Stimulated activated CD4-positive, alpha-beta T cell treated with anti-CD3 and anti-CD28 coated beads, TNF-alpha, amount 100 ng/mL, for 4 hours (primary cell): ENCODE data around the gene USP9Y.
A peak's percentile ranks its signal among the peaks of the same experiment; 100 is the strongest.
"Not testable (repeated sequence)": the region's sequence is repeated elsewhere in the genome, so short reads cannot be mapped to it uniquely, and the experiment has no call there.

Experiments
- DNase-seq, 3 experiments: peaks; one replicate each; pipeline ENCODE4 v3.0.0-alpha.2; 2020; ENCODE audit warnings: low read depth in 3 of 3

The USP9Y gene, protein sequence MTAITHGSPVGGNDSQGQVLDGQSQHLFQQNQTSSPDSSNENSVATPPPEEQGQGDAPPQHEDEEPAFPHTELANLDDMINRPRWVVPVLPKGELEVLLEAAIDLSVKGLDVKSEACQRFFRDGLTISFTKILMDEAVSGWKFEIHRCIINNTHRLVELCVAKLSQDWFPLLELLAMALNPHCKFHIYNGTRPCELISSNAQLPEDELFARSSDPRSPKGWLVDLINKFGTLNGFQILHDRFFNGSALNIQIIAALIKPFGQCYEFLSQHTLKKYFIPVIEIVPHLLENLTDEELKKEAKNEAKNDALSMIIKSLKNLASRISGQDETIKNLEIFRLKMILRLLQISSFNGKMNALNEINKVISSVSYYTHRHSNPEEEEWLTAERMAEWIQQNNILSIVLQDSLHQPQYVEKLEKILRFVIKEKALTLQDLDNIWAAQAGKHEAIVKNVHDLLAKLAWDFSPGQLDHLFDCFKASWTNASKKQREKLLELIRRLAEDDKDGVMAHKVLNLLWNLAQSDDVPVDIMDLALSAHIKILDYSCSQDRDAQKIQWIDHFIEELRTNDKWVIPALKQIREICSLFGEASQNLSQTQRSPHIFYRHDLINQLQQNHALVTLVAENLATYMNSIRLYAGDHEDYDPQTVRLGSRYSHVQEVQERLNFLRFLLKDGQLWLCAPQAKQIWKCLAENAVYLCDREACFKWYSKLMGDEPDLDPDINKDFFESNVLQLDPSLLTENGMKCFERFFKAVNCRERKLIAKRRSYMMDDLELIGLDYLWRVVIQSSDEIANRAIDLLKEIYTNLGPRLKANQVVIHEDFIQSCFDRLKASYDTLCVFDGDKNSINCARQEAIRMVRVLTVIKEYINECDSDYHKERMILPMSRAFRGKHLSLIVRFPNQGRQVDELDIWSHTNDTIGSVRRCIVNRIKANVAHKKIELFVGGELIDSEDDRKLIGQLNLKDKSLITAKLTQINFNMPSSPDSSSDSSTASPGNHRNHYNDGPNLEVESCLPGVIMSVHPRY (N-terminal part only)

DNA sequence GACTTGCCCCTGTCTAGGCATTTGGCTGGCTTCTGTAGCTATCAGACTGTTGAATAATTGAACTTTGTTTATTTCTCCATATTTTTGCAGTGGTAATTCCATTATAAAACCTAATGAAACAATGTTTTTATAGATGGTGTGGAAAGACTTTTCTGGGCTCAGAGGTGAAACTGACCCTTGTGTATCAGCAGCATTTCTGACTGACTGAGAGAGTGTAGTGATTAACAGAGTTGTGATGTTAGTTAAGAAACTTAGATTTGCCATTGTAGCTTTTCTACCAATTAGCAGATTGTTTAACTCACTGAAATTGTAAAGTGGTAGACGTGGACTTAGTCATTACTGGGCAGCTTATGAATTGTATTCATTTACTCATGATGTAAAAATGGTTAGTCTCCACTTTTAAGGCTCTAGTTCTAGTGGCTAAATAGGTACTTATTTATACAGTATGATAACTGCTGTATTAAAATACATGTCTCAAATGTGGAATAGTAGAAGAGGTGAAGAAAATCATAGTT, at the start of gene USP9Y:
USP9Y (plus strand) TSS at position 51 of the 515 bp plus-strand sequence. CDS start 8,217 bp downstream, outside the sequence.
- no peak for DNase-seq

DNA sequence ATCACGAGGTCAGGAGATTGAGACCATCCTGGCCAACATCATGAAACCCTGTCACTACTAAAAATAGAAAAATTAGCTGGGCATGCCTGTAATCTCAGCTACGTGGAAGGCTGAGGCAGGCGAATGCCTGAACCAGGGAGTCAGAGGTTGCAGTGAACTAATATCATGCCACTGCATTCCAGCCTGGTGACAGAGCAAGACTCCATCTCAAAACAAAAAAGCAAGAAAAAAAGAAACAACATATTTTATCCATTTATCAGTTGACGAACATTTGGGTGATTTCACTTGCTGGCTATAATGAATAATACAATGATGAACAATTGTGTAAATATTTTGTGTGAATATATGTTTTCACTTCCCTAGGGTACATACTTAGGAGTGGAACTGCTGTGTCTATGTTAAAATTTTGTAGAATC, 49.4 kb upstream of the USP9Y start:
- no peak for DNase-seq

DNA sequence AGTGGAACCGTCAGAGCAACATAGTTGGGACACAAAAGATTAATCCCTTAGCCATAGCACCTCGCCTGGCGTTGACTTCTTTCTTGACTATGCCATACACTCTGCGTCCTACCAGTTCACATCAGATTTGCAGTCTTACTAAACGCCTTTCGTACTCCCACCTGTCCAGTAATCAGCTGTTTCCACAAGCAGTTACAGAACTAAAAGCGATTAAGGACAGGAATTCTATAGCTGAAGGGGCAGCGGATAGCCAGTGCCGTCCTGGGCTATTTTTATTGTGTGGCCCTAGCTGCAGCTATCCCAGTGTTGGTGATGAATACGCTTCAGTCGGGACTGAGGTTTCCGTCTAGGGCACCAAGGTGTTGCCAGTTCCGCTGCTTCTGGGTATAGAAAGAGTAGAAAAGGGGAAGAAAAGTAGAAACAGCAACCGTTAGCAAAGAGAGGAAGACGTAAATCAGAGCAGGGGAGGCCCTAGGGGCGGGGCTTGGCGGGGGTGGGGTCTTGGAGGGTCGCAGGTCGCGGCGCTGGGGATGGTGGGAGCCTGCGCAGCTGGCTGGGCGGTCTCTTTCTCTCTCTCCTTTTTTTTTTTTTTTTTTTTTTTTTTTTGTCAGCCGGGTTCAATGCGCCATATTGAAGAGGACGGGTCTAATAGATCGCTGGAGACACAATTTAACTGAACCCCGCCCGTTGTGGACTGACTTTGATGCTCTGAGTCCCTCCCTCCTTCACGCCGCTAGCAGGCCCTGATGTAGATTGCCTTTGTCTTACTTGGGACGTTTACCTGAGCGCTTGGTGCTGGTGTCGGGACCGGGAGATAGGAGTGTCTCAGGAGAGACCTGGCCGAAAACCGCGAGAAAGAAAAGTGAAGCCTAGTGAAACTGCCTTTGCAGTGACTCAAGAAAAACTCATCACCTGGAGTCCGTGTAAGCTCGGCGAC, 39.0 kb upstream of the USP9Y start:
- DNase-seq: peak; percentile 53 to 67 (median 66)

DNA sequence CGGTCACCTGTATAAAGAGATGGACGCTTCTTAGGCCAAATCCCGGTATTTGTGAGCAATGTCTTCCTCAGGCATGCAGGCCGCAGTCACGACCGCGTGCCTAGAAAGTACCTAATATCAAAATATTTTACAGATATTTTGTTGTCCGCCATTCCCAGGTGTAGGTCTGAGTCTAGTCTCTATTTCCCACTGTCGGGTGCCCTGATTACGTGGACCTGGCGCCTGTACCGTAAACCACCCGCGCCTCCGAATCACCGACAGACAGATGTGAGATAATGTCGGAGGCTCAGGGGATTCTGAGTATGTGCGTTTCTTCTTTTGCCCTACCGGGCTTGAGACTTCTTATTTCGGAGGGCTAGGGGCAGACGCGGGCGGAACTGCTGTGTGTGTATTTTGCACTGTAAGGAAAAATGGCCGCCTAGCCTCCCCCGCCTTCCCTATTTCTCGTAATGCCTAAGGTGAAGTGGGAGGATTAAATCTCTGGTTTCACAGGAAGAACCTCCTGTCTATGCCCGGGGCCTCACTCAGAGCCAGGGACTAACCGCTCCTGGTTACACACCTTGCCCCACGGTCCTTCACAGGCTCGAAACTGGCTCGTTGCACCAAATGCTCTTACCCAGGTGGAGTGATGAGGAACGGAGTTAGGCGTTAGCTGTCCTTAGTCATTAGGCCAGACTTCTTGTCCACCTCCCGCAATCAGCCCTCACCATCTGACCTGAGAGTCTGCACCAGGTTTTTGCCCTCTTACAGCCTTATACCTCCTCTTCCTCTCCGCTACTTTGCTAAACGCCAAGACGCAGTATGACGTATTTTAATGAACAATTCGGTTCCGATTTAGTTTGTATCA, 38.1 kb upstream of the USP9Y start:
- peak; percentile 6 to 15 (median 10) for DNase-seq

DNA sequence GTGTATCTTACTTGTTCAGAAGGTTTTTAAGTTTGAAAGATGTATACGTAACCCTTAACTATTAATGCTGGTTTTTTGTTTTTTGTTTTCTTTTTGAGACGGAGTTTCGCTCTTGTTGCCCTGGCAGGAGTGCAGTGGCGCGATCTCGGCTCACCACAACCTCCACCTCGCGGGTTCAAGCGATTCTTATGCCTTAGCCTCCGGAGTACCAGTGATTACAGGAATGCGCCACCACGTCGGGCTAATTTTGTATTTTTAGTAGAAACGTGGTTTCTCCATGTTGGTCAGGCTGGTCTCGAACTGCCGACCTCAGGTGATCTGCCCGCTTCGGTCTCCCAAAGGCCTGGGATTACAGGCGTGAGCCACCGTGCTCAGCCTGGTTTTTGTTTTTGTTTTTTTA, 37.2 kb upstream of the USP9Y start:
- not testable (repeated sequence) for DNase-seq

DNA sequence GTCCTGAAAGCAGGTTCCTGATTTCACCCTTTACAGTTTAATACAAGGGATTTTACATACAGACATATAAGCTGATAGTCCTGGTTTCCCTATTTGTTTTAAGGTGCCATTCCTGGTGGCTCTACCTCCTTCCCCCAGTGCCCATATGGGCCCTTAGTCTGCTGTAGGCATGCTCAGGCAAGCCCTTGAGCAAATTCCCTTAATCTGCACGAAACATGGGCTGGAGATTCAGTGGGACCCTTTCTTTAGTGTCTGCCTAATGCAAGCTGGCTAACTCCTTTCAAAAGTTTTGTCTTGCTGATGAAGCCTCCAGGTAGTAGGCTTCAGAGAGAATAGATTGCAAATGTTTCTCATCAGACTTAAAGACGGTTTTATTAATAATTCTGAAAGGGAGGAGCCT, 22.9 kb upstream of the USP9Y start:
- DNase-seq: no peak

DNA sequence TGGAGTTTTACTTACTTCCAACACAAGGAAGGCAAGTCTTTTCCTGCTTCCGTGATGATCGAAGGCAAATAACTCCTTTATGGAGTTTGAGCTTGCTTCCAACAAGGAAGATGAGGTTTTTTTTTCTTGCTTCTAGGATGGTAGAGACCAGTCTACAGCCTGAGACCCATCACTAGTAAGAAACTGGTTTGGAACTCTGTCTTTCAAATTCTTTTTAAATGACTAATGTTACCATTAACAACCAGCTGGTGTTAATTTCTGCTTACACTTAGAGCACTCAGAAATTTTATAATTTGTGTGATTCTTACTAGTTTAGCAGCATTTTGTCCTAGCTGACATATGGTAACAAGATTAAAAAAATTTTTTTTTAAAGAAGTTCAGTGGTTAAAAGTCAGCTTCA, 19.5 kb upstream of the USP9Y start:
- no peak for DNase-seq

DNA sequence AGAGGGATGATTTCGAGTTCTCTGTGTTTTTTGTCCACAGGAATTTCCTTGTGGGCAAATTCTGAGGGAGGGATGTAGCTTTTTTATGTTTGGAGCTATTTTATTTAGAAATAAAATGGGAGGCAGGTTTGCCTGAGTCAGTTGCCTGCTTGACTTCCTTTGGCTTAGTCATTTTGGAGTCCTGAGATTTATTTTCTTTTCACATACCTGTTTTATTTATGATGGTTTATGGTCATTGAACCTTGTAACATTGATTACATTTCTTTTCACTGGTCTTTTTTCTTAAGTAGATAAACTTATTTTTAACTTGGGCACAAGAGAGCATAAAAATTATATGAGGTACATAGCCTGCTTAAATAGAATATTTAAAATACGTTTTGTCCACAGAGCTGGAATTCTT, 12.7 kb upstream of the USP9Y start:
- no peak for DNase-seq

DNA sequence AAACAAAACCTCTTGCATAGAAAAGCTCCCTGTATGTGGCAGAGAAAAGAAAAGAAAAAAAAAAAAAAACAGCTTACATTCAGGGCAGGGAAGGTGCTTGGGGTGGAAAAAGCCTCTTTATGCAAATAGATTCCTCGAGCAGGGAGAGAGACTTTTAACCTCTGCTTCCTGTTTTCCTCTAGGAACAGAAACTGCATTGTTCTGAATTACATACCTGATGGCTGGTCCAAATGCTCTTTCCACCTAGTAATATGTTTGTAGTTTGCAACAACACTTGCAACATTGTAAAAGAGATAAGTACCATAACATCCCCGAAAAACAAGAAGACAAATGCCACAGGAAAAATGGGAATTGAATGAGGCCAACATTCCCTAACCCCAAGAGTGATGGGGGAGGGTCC, 944 bp upstream of the USP9Y start:
- no peak for DNase-seq

DNA sequence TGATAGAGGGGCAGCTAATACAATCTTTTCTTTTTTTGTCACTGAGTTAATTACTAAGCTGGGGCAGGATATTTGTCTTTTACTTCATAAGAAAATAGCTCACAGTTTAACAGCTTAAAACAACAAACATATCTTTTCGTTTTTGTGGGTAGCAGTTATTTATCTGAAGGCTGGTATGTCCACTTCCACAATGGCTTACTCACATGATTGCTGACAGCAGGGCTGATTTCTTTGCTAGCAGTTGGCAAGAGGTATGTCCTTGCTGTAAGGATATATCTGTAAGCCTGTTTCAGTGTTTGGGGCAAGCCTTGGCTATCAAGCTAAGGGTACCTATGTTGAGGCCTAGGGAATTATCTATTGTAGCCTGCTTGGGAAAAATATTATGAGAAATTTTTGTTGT, 1.1 kb downstream of the USP9Y start:
- DNase-seq: no peak

DNA sequence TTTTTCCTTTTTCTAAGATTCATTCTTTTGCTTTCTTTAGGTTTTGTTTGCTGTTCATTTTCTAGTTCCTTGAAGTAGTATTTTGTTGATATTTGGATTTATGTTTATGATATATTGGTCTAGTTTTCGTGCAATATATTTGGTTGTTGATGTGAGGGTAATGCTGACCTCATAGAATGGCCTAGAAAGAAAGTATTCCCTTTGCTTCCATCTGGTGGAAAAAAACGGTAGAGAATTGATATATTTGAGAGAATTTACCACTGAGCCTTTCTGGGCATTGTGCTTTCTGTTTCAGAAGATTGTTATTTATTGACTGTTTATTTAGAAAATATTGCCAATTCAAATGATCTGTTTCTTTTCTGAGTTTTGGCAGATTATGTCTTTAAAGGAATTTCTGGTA, 9.4 kb downstream of the USP9Y start:
- DNase-seq: no peak

DNA sequence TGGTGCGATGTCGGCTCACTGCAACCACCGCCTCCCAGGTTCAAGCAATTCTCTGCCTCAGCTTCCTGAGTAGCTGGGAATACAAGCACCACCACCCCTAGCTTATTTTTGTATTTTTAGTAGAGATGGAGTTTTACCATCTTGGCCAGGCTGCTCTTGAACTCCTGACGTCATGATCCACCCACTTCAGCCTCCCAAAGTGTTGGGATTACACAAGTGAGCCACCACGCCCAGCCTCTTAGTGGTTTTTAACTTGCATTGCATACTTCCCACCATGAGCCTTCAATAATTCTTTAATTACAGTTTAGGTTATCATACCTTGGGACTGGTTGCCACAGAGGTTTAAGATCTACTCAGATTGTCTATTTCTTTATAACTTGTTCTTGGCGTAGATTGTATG, 14.3 kb downstream of the USP9Y start:
- no peak for DNase-seq

DNA sequence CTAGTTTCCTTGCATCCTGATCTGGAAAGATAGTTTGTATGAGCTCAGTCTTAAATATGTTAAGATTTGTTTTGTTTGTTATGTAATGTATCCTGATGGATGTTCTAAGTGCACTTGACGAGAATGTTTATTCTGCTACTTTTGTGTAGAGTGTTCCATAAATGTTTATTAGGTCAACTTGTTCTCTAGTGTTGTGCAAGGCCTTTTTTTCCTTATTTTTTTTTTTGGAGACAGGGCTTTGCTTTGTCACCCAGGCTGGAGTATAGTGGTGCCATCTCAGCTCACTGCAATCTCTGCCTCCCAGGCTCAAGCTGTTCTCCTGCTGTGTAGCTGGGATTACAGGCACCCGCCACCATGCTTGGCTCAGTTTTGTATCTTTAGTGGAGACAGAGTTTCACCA, 28.7 kb downstream of the USP9Y start:
- DNase-seq: no peak

DNA sequence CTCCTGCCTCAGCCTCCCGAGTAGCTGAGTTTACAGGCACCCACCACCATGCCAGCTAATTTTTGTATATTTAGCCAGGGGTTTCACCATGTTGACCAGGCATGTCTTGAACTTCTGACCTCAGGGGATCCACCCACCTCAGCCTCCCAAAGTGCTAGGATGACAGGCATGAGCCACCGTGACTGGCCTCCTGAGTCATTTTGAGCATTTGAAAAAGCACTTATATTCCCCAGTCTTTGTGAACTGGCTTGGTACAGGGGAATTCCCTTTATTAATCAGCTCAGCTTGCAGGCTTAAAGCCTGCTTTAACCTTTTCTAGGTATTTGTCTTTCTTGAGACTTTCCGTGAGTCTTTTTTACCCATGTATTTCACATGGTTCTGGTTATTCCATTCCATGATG, 32.6 kb downstream of the USP9Y start:
- DNase-seq: peak in 1 of 3 experiments; percentile 2

DNA sequence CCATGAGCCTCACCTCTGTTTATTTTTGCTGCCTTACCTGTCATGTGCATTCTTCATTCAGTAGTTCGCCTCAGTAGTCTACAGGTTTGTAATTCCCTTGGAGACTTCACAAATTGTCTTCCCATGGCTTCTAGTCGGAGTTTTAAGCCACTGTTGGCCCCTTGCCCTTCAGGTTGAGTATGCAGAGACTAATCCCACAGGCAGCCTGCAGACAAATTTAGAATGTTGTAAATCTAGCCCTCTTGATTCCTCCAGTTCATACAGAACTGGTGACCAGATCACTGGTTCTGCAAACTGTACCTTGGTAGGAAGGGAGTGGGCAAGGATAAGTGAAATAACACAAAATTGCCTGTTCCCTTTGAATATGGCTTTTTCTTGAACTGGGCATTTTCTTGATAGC, 33.0 kb downstream of the USP9Y start:
- no peak for DNase-seq

DNA sequence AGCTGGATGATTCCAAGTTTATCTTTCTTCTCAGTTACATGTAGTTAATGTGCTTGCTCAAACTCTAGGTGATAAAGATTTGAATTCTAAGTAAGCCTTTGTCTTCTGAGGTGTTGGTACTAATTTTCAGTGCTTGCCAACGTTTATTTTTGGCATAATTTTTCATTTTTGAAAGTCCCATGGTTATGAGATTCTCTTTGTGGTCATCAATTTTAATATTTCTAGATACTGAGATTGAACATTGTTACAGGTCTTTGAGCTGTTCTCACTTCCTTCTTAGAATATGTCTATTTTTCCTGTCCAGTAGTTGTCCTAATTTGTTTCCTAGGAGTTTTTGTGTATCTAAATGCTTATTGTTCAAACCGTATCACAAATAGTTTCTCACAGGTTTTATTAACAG, 40.4 kb downstream of the USP9Y start:
- DNase-seq: no peak

DNA sequence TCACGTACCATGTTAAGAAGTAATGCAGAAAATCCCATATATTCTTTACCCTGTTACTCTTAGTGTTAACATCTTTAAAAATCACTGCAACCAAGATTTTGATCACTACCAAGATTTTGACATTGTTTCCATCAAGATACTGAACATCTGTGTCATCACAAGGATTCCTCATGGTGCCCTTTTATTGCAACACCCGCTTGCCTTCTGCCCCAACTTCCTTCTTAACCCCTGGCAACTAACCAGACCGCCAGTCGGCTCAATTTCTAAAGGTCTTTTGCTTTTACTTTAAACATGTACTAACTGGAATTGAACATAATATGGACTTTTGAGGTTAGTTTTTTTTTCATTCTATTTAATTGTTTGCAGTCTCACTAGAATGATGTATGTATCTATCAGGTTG, 41.7 kb downstream of the USP9Y start:
- DNase-seq: no peak

DNA sequence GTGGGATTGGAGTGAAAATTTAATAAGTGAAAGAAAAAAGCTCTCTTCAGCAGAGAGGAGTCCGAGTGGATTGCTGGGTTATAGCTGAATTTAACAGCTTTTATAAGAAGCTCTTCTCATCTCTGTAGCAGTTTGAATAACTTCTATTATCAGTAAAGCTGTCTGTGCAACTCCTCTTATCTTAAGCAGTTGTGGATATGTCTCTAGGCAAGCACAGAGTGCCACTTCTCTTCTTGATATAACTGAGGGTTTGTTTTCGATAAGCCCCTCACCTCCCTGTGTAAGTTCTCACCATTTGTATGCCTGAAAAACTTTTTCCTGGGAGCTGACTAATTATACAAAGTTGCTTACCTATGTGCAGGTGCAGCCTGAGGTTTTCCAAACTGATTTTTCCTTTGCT, 43.1 kb downstream of the USP9Y start:
- DNase-seq: no peak

DNA sequence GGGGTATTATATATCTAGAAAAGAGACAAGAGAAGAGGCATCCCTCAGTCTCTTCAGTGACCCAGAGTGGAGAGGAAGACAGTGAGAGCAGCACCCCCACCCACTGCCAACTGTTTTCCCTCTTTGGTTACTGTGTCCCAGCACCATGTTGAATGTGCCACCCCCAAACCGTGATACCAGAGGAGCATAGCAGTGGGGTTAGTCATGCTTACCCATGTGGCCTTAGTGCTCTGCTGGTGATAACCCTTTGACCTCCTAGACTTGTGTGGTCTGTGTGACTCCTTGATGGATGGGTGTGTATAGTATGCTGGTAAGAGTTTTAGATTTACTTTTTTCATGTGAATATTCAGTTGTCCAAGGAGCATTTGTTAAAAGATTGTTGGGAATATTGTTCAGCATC, 48.3 kb downstream of the USP9Y start:
- no peak for DNase-seq

DNA sequence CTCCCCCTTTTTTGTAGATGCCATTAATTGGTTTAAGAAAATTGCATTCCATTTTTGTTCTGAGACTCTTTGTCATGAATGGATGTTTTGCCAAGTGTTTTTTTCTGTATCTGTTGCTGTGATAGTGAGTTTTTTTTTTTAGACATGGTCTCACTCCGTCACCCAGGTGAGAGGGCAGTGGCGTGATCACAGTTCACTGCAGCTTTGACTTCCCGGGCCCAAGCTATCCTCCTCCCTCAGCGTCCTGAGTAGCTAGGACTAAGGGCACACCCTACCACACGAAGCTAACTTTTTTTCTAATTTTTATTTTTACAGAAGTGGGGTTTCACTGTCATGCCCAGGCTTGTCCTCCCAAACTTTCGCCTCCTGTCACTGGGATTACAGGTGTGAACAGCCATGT, 51.8 kb downstream of the USP9Y start:
- no peak for DNase-seq
